Loucy (cell line): ENCODE measurements around the gene FAM200C.

Experiments
- CTCF ChIP-seq: fragments of 200-600 bp; sonication (generic); conservative IDR thresholded peaks from 2 replicates; pipeline ENCODE4 v1.5.1; 2014; ENCODE audit warnings: mild to moderate bottlenecking, antibody characterized with exemption, low read length
- EZH2phosphoT487 ChIP-seq: fragments of 200-600 bp; IDR thresholded peaks from 2 replicates; pipeline ENCODE4 v1.6.1; 2018; ENCODE audit warnings: antibody characterized with exemption, mild to moderate bottlenecking, moderate library complexity, borderline replicate concordance

- TF ChIP-seq CTCF = no peak
- no peak for TF ChIP-seq EZH2phosphoT487
Measured at GRCh38 chr5:160363660-160364395, 36.0 kb downstream of the FAM200C start.
